DOHH2 (cell line): ENCODE results near the gene RBM15B.

Source experiments
- EZH2phosphoT487 ChIP-seq: fragments of 200-600 bp; sonication (generic); IDR thresholded peaks from 2 replicates; pipeline ENCODE4 v1.6.1; 2017; ENCODE audit warnings: borderline replicate concordance, mild to moderate bottlenecking, antibody characterized with exemption, low read length, moderate library complexity, mixed read lengths
- TF ChIP-seq, protein P1 (sequence below): fragments of 200-600 bp; sonication (generic); IDR thresholded peaks from one replicate; pipeline ENCODE4 v1.5.1; 2014; ENCODE audit warnings: antibody characterized with exemption, mild to moderate bottlenecking, low read depth, low read length; ENCODE audit not compliant: poor library complexity, severe bottlenecking

DNA sequence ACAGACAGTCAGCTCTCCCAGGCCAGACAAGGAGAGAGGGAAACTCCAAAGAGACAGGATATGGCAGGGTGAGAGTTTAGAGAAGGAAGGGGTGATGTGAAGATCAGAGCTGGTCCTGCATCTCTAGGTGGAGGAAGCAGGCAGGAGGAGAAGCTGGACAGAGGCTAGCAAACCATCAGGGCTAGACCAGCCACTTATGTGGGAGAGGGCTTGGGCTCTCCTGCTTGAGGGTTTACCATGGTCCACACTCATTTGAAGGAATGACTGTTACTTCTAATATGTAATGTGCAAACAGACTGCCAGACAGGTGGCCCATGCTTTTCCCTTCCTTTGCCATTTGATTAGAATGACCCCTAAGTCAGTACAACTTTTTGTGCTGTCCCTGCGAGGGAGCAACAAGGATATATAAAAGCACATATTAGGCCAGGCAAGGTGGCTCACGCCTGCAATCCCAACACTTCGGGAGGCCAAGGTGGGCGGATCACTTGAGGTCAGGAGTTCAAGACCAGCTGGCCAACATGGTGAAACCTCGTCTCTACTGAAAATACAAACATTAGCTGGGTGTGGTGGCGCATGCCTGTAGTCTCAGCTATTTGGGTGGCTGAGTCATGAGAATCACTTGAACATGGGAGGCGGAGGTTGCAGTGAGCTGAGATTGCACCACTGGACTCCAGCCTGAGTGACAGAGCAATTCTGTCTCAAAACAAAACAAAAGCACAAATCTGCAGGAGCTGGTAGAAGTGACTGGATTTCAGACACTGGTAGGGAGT is 47.0 kb upstream of the RBM15B start:
- TF ChIP-seq, protein P1, sequence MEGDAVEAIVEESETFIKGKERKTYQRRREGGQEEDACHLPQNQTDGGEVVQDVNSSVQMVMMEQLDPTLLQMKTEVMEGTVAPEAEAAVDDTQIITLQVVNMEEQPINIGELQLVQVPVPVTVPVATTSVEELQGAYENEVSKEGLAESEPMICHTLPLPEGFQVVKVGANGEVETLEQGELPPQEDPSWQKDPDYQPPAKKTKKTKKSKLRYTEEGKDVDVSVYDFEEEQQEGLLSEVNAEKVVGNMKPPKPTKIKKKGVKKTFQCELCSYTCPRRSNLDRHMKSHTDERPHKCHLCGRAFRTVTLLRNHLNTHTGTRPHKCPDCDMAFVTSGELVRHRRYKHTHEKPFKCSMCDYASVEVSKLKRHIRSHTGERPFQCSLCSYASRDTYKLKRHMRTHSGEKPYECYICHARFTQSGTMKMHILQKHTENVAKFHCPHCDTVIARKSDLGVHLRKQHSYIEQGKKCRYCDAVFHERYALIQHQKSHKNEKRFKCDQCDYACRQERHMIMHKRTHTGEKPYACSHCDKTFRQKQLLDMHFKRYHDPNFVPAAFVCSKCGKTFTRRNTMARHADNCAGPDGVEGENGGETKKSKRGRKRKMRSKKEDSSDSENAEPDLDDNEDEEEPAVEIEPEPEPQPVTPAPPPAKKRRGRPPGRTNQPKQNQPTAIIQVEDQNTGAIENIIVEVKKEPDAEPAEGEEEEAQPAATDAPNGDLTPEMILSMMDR = no peak
- no peak for TF ChIP-seq EZH2phosphoT487
